Measurements from ENCODE around the gene PFKP.

GRCh38 chr10:3071405-3072198 lies 4.3 kb downstream of the PFKP start:
- TF ChIP-seq CTCF (IDR thresholded peaks at IDR 0.05) (no peak), POLR2A (IDR thresholded peaks at IDR 0.05) (no peak)
